ACHN (cell line): ENCODE data around the gene HIRA.
A peak's percentile ranks its signal among the peaks of the same experiment; 100 is the strongest.

Source experiments
- DNase-seq: peaks from one replicate; pipeline ENCODE4 v3.0.0-alpha.2; 2015
- in situ Hi-C: cut with HindIII; loops from 2 replicates; pipeline ENCODE4 v1.10.0; 2017; ENCODE audit warnings: low sequenced_read_pairs, low pct_ligation_motif_present, low pct_unique_long_range_greater_than_20kb

The HIRA gene

GRCh38 chr22:19431649-19432132, at the start of gene HIRA:
TSS of gene HIRA (minus strand) at chr22:19431733. CDS start at chr22:19431476, 257 bp downstream.
- peak; percentile 75 for DNase-seq
- in situ Hi-C loops: no loop called here

GRCh38 chr22:19480789-19481188, 49.3 kb upstream of the HIRA start:
- DNase-seq: no peak
- in situ Hi-C loops: no loop called here

- in situ Hi-C loops: no loop called here
These were observed 48.6 kb upstream of the HIRA start for GRCh38 chr22:19480173-19480568.

GRCh38 chr22:19479355-19480172, 48.0 kb upstream of the HIRA start, which contains the start of gene CDC45:
TSS of gene CDC45 (plus strand) at chr22:19479920. CDS start at chr22:19479969, 49 bp downstream.
- peak; percentile 96 for DNase-seq
- in situ Hi-C loops: no loop called here

More at GRCh38 chr22:19480173-19480568, 48.6 kb upstream of the HIRA start:
- no peak for DNase-seq

GRCh38 chr22:19478901-19479354, 47.4 kb upstream of the HIRA start, which contains the start of gene UFD1:
TSS of gene UFD1 (minus strand) at chr22:19479193. CDS start at chr22:19479085, 108 bp downstream.
- peak; percentile 79 for DNase-seq
- in situ Hi-C loops: no loop called here

GRCh38 chr22:19478045-19478900, 46.7 kb upstream of the HIRA start:
- in situ Hi-C loops: no loop called here
- peak; percentile 8 for DNase-seq

GRCh38 chr22:19477321-19478044, 46.0 kb upstream of the HIRA start:
- in situ Hi-C loops: no loop called here
- DNase-seq: peak; percentile 12

- in situ Hi-C loops: no loop called here
- no peak for DNase-seq
These were observed 44.5 kb upstream of the HIRA start for GRCh38 chr22:19476023-19476422.

GRCh38 chr22:19473578-19473977, 42.0 kb upstream of the HIRA start:
- no peak for DNase-seq
- in situ Hi-C loops: no loop called here

GRCh38 chr22:19472233-19472632, 40.7 kb upstream of the HIRA start:
- no peak for DNase-seq
- in situ Hi-C loops: no loop called here

- in situ Hi-C loops: no loop called here
These were observed 40.0 kb upstream of the HIRA start for GRCh38 chr22:19471572-19471971.

GRCh38 chr22:19470010-19470409, 38.5 kb upstream of the HIRA start:
- no peak for DNase-seq
- in situ Hi-C loops: no loop called here

More at GRCh38 chr22:19471572-19471971, 40.0 kb upstream of the HIRA start:
- DNase-seq: no peak

- in situ Hi-C loops: no loop called here
- DNase-seq: no peak
These were observed 37.9 kb upstream of the HIRA start for GRCh38 chr22:19469421-19469820.

- DNase-seq: no peak
- in situ Hi-C loops: no loop called here
These were observed 36.4 kb upstream of the HIRA start for GRCh38 chr22:19467912-19468311.

GRCh38 chr22:19466848-19467752, 35.6 kb upstream of the HIRA start:
- in situ Hi-C loops: no loop called here
- no peak for DNase-seq

GRCh38 chr22:19466126-19466716, 34.7 kb upstream of the HIRA start:
- DNase-seq: no peak
- in situ Hi-C loops: no loop called here

GRCh38 chr22:19464975-19465374, 33.4 kb upstream of the HIRA start:
- in situ Hi-C loops: no loop called here
- DNase-seq: no peak
